Measurements from ENCODE around the gene BNC2.

Gene BNC2

DNA sequence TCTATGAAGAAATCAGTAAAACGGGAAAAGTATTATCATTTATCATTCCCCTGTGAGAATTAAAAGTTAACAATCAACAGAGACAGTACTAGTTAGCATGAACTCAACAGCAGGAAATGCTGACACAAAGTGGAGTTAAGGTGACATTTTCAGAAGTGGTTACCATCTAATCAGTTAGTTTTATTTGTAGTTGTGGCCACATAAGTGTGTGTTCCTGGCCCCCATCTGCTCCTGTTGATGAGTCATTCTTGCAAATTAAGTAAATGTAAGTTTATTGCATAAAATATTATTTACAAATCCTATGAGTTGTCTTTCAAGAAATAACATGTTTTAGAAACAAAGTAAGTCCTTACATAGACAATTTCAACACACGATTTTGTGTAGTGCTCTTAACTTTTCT lies 8.9 kb upstream of the BNC2 start:
- TF ChIP-seq, protein P1, sequence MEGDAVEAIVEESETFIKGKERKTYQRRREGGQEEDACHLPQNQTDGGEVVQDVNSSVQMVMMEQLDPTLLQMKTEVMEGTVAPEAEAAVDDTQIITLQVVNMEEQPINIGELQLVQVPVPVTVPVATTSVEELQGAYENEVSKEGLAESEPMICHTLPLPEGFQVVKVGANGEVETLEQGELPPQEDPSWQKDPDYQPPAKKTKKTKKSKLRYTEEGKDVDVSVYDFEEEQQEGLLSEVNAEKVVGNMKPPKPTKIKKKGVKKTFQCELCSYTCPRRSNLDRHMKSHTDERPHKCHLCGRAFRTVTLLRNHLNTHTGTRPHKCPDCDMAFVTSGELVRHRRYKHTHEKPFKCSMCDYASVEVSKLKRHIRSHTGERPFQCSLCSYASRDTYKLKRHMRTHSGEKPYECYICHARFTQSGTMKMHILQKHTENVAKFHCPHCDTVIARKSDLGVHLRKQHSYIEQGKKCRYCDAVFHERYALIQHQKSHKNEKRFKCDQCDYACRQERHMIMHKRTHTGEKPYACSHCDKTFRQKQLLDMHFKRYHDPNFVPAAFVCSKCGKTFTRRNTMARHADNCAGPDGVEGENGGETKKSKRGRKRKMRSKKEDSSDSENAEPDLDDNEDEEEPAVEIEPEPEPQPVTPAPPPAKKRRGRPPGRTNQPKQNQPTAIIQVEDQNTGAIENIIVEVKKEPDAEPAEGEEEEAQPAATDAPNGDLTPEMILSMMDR (IDR thresholded peaks at IDR 0.05; ENCODE audit: low read depth, low read length) = no peak
- DNase-seq (ENCODE audit: low read depth in 2 of 2) = peak in 1 of 2 donors; percentile 30
- no peak overlapping the region for H3K4me3 ChIP-seq (replicated peaks in 1 of 2; ENCODE audit: low read depth in 2 of 2, low read length in 2 of 2)

DNA sequence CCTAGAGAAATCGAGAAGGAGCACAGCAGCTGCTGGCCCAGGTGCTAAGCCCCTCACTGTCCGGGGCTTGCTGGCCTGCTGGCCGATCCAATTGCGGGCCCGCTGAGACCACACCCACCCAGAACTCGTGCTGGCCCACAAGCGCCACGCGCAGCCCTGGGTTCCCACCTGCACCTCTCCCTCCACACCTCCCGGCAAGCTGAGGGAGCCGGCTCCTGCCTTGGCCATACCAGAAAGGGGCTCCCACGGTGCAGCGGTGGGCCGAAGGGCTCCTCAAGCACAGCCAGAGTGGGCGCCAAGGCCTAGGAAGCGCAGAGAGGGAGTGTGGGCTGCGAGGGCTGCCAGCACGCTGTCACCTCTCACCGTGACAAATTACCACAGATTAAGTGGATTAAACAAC lies 6.8 kb upstream of the BNC2 start:
- no peak overlapping the region for H3K4me3 ChIP-seq (replicated peaks in 1 of 2; ENCODE audit: low read depth in 2 of 2, low read length in 2 of 2)
- TF ChIP-seq, protein P1 (IDR thresholded peaks at IDR 0.05; ENCODE audit: low read depth, low read length) = no peak
- DNase-seq (ENCODE audit: low read depth in 2 of 2) = no peak

DNA sequence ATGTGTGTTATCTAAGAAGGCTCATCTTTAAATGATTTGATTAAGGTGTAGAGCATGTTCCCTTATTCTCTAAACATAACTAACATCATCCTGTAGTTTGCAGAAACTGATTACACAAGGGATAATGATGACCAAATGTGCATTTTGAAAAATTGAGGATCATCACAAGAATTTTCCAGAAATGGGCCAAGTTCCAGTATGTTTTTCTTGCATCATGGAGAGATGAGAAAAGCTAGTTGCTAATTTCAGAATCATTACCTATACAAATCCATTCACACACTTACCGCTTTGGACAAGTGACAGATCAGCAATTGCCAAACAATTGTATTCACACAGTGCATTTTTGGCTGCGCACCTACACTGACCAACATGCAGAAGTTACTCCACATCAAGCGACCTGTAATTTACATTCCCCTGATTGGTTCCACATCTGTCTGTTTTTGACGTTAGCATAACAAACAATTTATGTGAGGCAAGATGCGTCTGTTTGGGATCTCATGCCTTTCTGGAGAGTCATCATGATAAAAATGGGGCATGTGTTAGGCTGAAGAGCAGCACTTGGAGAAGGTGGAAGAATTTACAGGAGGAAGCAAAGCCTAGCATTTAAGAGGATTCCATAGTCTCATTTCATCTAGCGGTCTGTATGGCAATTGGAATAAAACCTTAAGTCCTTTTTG lies 2.8 kb upstream of the BNC2 start:
- H3K4me3 ChIP-seq (replicated peaks in 1 of 2; ENCODE audit: low read depth in 2 of 2, low read length in 2 of 2) = no peak overlapping the region
- TF ChIP-seq, protein P1 (IDR thresholded peaks at IDR 0.05; ENCODE audit: low read depth, low read length) = no peak
- peak; percentile 46 to 65 for DNase-seq (ENCODE audit: low read depth in 2 of 2)

GRCh38 chr9:16871336-16872151 lies 1.1 kb upstream of the BNC2 start:
- H3K4me3 ChIP-seq (replicated peaks in 1 of 2; ENCODE audit: low read depth in 2 of 2, low read length in 2 of 2) = peak overlapping the region; percentile 85 to 92
- TF ChIP-seq, protein P1 (IDR thresholded peaks at IDR 0.05; ENCODE audit: low read depth, low read length) = no peak
- DNase-seq (ENCODE audit: low read depth in 2 of 2) = peak; percentile 75 to 91

DNA sequence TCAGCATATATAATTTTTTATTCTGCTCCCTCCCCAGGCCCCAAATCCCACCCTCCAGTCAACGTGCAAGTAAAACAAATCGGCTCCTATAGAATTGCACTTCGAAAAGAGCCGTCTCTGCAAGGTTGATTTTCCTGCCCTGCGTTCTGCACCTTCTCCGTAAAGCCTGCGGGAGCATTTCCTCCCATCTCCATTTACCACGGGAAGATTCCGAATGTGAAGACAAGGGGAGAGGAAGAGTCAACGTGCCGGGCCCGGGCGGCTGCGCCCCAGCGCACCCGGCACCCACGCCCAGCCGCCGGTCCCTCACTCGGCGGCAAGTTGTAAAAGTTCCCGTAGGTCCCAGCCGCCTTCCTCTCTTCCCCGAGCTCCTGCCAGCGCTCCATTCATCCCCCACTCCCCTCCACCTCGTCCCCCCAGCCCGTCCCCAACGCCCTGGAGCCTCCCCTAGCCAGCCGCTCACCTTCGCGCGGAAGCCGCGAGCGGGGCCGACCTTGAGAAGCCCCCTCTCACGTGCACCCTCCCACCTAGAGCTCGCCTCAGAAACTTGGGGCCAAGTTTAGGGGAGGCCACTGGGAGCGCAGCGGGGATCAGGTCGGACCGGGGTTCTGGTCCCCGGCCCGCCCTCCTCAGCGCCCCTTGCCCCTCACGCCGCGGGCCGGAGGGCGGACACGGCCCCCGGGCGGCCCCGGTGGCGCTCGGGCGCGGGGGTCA lies 431 bp downstream of the BNC2 start:
- TF ChIP-seq, protein P1 (IDR thresholded peaks at IDR 0.05; ENCODE audit: low read depth, low read length) = no peak
- peak in 1 of 2 donors; percentile 21 for DNase-seq (ENCODE audit: low read depth in 2 of 2)
- peak overlapping the region; percentile 85 to 92 for H3K4me3 ChIP-seq (replicated peaks in 1 of 2; ENCODE audit: low read depth in 2 of 2, low read length in 2 of 2)

DNA sequence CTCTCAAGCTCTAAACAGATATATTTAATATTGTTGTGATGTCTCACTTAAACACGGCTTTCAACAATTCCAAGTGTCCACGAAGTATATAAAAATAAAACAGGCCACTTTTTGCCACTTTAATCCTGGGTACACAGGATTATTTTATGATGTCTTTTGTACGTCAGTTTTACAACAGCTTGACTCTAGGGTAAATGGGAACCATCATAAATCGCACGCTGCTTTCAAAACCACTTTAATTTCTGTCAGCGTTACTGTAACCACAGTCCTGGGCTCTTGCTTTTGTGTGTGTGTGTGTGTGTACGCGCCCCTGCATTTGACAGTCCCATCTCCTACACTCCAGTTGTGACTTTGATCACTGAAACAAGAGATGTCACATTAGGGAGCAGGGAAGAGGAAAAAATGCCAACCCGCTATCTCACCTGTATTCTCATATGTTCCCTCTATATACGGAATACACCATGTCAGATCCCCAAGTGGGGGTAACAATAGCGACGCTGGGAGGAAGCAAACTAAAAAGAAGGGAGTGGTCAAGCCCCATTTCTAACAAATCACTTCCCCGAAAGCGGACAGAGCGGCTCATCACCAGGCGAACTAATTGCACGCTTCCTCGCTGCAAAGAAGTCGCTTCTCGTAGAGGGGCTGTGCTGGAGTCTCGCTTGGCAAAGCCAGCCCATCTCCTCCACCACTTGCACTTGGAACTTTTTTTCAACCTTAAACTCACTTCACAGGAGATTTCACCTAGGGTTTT lies 1.2 kb downstream of the BNC2 start:
- peak; percentile 51 to 55 for DNase-seq (ENCODE audit: low read depth in 2 of 2)
- H3K4me3 ChIP-seq (replicated peaks in 1 of 2; ENCODE audit: low read depth in 2 of 2, low read length in 2 of 2) = peak overlapping the region; percentile 85 to 92
- TF ChIP-seq, protein P1 (IDR thresholded peaks at IDR 0.05; ENCODE audit: low read depth, low read length) = no peak
